Stimulated activated CD4-positive, alpha-beta T cell treated with anti-CD3 and anti-CD28 coated beads, Interleukin-2, amount 100 ng/mL, for 24 hours (primary cell): ENCODE measurements around the gene ERAP2.
A peak's percentile ranks its signal among the peaks of the same experiment; 100 is the strongest.

ENCODE experiments used
- DNase-seq, 2 donors: peaks; one replicate each; pipeline ENCODE4 v3.0.0-alpha.2; 2020

The ERAP2 gene

GRCh38 chr5:96934708-96935558 is 58.6 kb downstream of the ERAP2 start:
- DNase-seq = peak; percentile 90 to 94

GRCh38 chr5:96935559-96936430 is 59.5 kb downstream of the ERAP2 start, which contains the start of gene LNPEP:
Gene LNPEP, plus strand, starts transcription at chr5:96936080. Its CDS starts 76 bp downstream, at chr5:96936156.
- peak; percentile 94 for DNase-seq

GRCh38 chr5:96936431-96937320 is 60.4 kb downstream of the ERAP2 start:
- DNase-seq = peak; percentile 53 to 58

GRCh38 chr5:96940586-96940985 is 64.3 kb downstream of the ERAP2 start:
- no peak for DNase-seq

- no peak for DNase-seq
These were observed 64.8 kb downstream of the ERAP2 start for GRCh38 chr5:96941140-96941539.

GRCh38 chr5:96942078-96942477 is 65.8 kb downstream of the ERAP2 start:
- DNase-seq = no peak

- DNase-seq = no peak
These were observed 66.6 kb downstream of the ERAP2 start for GRCh38 chr5:96942911-96943310.

GRCh38 chr5:96943799-96944198 is 67.5 kb downstream of the ERAP2 start:
- no peak for DNase-seq

GRCh38 chr5:96945144-96945897 is 69.0 kb downstream of the ERAP2 start:
- DNase-seq = no peak

- no peak for DNase-seq
These were observed 70.1 kb downstream of the ERAP2 start for GRCh38 chr5:96946381-96946780.

GRCh38 chr5:96952118-96952750 is 75.9 kb downstream of the ERAP2 start:
- no peak for DNase-seq

- no peak for DNase-seq
These were observed 76.9 kb downstream of the ERAP2 start for GRCh38 chr5:96952974-96953730.

GRCh38 chr5:96957254-96958049 is 81.2 kb downstream of the ERAP2 start:
- peak; percentile 38 to 41 for DNase-seq

GRCh38 chr5:96958977-96959376 is 82.7 kb downstream of the ERAP2 start:
- DNase-seq = no peak

- DNase-seq = no peak
These were observed 84.8 kb downstream of the ERAP2 start for GRCh38 chr5:96961053-96961452.

- no peak for DNase-seq
These were observed 86.3 kb downstream of the ERAP2 start for GRCh38 chr5:96962540-96962991.

GRCh38 chr5:96963267-96963666 is 87.0 kb downstream of the ERAP2 start:
- DNase-seq = no peak

GRCh38 chr5:96966801-96967200 is 90.5 kb downstream of the ERAP2 start:
- no peak for DNase-seq

GRCh38 chr5:96967400-96967799 is 91.1 kb downstream of the ERAP2 start:
- no peak for DNase-seq

- no peak for DNase-seq
These were observed 91.8 kb downstream of the ERAP2 start for GRCh38 chr5:96968074-96968473.
